Panc1 (cell line): ENCODE measurements around the gene SPANXN2. TPM values are rescaled to one million over a fixed set of nuclear protein-coding genes. Genes with fewer than 3 reads are reported as not detected.

Experiments
- ATAC-seq: fragments of 200-7000 bp; cut with Tn5 transposase; 2 replicates; pipeline ENCODE4 v1.9.1; 2020; ENCODE audit warnings: mild to moderate bottlenecking, moderate library complexity
- BruUV-seq: library from RNA; stranded (reverse); fragments of 400-500 nt; replicated peaks from 2 replicates; lab custom pipeline; 2021; lab: Mats Ljungman, UMichigan
- CTCF ChIA-PET: fragments of 300-600 bp; sonication (Branson Sonifier 250); formaldehyde crosslinking; loops from one replicate; lab custom pipeline; 2022; ENCODE audit warnings: antibody characterized with exemption; lab: Charles Lee
- POLR2A ChIA-PET: fragments of 300-600 bp; sonication (Branson Sonifier 250); formaldehyde crosslinking; loops from one replicate; lab custom pipeline; 2022; ENCODE audit warnings: antibody characterized with exemption; lab: Charles Lee
- DNase-seq: peaks from one replicate; pipeline ENCODE4 v3.0.0-alpha.2; 2010; ENCODE audit warnings: low read depth, low spot score
- H3K27ac ChIP-seq: 2 replicates; pipeline ENCODE4 v1.5.1; 2011; ENCODE audit warnings: mild to moderate bottlenecking, low read length, inconsistent platforms
- H3K27me3 ChIP-seq: fragments of 200-500 bp; sonication (Bioruptor generic); 2 replicates; pipeline ENCODE4 v1.6.0; 2014; ENCODE audit warnings: low read length, inconsistent platforms; ENCODE audit not compliant: control insufficient read depth, insufficient read depth
- H3K36me3 ChIP-seq: fragments of 200-500 bp; sonication (Bioruptor generic); 2 replicates; pipeline ENCODE4 v1.5.1; 2014; ENCODE audit warnings: inconsistent platforms, mild to moderate bottlenecking, low read length, moderate library complexity; ENCODE audit not compliant: control insufficient read depth, insufficient read depth
- H3K4me1 ChIP-seq: 2 replicates; pipeline ENCODE4 v1.5.1; 2011; ENCODE audit warnings: inconsistent platforms, mild to moderate bottlenecking, low read length, moderate library complexity; ENCODE audit not compliant: control insufficient read depth, insufficient read depth
- H3K4me3 ChIP-seq, 2 experiments: 2 replicates each; pipeline ENCODE4 v1.5.1; 2011 to 2012; ENCODE audit warnings: low read depth in 2 of 2, low read length in 2 of 2, mild to moderate bottlenecking in 2 of 2, inconsistent platforms in 1 of 2, moderate library complexity in 1 of 2
- H3K9me3 ChIP-seq: fragments of 200-500 bp; sonication (Bioruptor generic); 2 replicates; pipeline ENCODE4 v1.5.1; 2014; ENCODE audit warnings: low read depth, mild to moderate bottlenecking, inconsistent platforms, low read length, moderate library complexity; ENCODE audit not compliant: control insufficient read depth, insufficient read depth
- POLR2AphosphoS5 ChIP-seq: IDR thresholded peaks from 2 replicates; pipeline ENCODE4 v1.6.1; 2012; ENCODE audit warnings: mild to moderate bottlenecking, low read depth, low read length, moderate library complexity
- SIN3A ChIP-seq: IDR thresholded peaks from 2 replicates; pipeline ENCODE4 v1.6.1; 2012; ENCODE audit warnings: low read depth, mild to moderate bottlenecking, low read length, moderate library complexity, borderline replicate concordance; ENCODE audit not compliant: insufficient read depth
- TCF7L2 ChIP-seq: IDR thresholded peaks from 2 replicates; pipeline ENCODE4 v1.6.1; 2011; ENCODE audit warnings: mild to moderate bottlenecking, low read depth, low read length, inconsistent platforms
- in situ Hi-C: cut with HindIII; loops from 2 replicates; pipeline ENCODE4 v1.10.0; 2016; ENCODE audit warnings: low sequenced_read_pairs, low pct_unique_long_range_greater_than_20kb
- intact Hi-C: fragments of 100-400 bp; cut with micrococcal nuclease; formaldehyde crosslinking; loops from one replicate; pipeline ENCODE4 v1.10.0; 2022; ENCODE audit not compliant: unreplicated experiment
- total RNA-seq: library from RNA; stranded (reverse); gene quantifications from one replicate; pipeline ENCODE4 v1.2.1, GENCODE V29; 2021; ENCODE audit not compliant: unreplicated experiment
- TF ChIP-seq, protein P1 (sequence below): fragments of 450-650 bp; IDR thresholded peaks from 2 replicates; pipeline ENCODE4 v1.5.1; 2017; ENCODE audit warnings: mild to moderate bottlenecking
- TF ChIP-seq, protein P2 (sequence below), 2 experiments: IDR thresholded peaks; 2 replicates each; pipeline ENCODE4 v1.6.1; 2011 to 2012; ENCODE audit warnings: low read depth in 2 of 2, control low read depth in 1 of 2, low read length in 1 of 2, mild to moderate bottlenecking in 1 of 2, moderate library complexity in 1 of 2; ENCODE audit not compliant: insufficient read depth in 1 of 2

Gene SPANXN2
- total RNA-seq, 1 experiment from 2014 or later: not detected

DNA sequence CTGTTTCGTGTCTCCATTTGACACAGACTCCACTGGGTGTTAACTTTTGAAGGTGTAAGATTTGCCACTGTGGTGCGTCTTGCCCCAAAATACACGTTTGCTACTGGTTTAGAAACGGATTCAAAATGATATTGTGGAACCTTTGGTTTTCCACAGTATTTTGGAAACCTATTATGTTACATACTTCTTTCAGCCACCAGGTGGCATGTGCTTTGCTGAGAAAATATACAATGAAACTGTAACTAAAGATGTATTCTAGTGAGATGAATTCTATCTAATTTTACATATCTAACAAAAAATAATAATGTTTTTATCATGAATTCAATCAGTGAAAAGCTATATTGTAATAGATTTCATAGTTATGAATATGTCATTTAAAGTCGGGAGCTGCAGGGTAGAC lies 56.2 kb downstream of the SPANXN2 start:
- TF ChIP-seq, protein P1, sequence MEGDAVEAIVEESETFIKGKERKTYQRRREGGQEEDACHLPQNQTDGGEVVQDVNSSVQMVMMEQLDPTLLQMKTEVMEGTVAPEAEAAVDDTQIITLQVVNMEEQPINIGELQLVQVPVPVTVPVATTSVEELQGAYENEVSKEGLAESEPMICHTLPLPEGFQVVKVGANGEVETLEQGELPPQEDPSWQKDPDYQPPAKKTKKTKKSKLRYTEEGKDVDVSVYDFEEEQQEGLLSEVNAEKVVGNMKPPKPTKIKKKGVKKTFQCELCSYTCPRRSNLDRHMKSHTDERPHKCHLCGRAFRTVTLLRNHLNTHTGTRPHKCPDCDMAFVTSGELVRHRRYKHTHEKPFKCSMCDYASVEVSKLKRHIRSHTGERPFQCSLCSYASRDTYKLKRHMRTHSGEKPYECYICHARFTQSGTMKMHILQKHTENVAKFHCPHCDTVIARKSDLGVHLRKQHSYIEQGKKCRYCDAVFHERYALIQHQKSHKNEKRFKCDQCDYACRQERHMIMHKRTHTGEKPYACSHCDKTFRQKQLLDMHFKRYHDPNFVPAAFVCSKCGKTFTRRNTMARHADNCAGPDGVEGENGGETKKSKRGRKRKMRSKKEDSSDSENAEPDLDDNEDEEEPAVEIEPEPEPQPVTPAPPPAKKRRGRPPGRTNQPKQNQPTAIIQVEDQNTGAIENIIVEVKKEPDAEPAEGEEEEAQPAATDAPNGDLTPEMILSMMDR: peak; percentile 57; the same call in 1 of the 2 replicates
- TF ChIP-seq, protein P2, sequence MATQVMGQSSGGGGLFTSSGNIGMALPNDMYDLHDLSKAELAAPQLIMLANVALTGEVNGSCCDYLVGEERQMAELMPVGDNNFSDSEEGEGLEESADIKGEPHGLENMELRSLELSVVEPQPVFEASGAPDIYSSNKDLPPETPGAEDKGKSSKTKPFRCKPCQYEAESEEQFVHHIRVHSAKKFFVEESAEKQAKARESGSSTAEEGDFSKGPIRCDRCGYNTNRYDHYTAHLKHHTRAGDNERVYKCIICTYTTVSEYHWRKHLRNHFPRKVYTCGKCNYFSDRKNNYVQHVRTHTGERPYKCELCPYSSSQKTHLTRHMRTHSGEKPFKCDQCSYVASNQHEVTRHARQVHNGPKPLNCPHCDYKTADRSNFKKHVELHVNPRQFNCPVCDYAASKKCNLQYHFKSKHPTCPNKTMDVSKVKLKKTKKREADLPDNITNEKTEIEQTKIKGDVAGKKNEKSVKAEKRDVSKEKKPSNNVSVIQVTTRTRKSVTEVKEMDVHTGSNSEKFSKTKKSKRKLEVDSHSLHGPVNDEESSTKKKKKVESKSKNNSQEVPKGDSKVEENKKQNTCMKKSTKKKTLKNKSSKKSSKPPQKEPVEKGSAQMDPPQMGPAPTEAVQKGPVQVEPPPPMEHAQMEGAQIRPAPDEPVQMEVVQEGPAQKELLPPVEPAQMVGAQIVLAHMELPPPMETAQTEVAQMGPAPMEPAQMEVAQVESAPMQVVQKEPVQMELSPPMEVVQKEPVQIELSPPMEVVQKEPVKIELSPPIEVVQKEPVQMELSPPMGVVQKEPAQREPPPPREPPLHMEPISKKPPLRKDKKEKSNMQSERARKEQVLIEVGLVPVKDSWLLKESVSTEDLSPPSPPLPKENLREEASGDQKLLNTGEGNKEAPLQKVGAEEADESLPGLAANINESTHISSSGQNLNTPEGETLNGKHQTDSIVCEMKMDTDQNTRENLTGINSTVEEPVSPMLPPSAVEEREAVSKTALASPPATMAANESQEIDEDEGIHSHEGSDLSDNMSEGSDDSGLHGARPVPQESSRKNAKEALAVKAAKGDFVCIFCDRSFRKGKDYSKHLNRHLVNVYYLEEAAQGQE (IDR thresholded peaks at IDR 0.05; ENCODE audit: insufficient read depth in 1 of 2, low read depth in 2 of 2, low read length in 1 of 2): no peak
- in situ Hi-C loops: no loop called here
- Histone ChIP-seq H3K4me3 (no peak overlapping the region), H3K27ac (no peak overlapping the region), H3K4me1 (no peaks in the 10 kb centered on the region), H3K27me3 (no peaks in the 10 kb centered on the region), H3K36me3 (no peaks in the 10 kb centered on the region), H3K9me3 (no peaks in the 10 kb centered on the region)
- ChIA-PET CTCF (no interaction called here), POLR2A (no interaction called here)
- no TSS peak for BruUV-seq
- no peak for DNase-seq
- intact Hi-C loops: no loop called here
- no peak for ATAC-seq

DNA sequence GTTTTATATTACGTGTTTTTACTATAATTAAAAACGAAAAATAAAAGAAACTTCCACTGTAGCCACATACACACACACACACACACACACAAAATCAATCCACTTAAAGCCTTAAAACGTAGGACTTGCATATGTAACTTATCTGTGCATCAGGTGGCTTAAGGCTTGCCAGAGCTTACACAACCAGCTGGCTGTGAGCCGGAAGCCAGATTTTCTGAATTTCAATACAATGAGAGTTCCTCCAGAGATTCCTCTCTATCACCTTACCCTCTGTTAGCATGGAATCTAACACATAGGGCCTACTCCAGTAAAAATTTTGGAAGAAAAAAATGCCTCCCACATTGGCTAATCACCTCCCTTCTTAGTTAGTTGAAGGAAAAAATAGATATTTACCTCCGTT lies 56.8 kb downstream of the SPANXN2 start:
- Histone ChIP-seq H3K4me1 (no peaks in the 10 kb centered on the region), H3K4me3 (no peak overlapping the region), H3K36me3 (no peaks in the 10 kb centered on the region), H3K27ac (no peak overlapping the region), H3K9me3 (no peaks in the 10 kb centered on the region), H3K27me3 (no peaks in the 10 kb centered on the region)
- ATAC-seq (no peak), DNase-seq (no peak)
- in situ Hi-C loops (no loop called here), intact Hi-C loops (no loop called here)
- no TSS peak for BruUV-seq
- CTCF ChIA-PET: no interaction called here
- POLR2A ChIA-PET: no interaction called here
- TF ChIP-seq SIN3A (no peak), POLR2AphosphoS5 (no peak), TCF7L2 (no peak)
- TF ChIP-seq, protein P1: no peak; the same call in 1 of the 2 replicates
- TF ChIP-seq, protein P2 (IDR thresholded peaks at IDR 0.05; ENCODE audit: insufficient read depth in 1 of 2, low read depth in 2 of 2, low read length in 1 of 2): no peak

Other genes with a start within 250 kb of the SPANXN2 start
- not detected for gene SPANXN3, start 203.3 kb downstream of the SPANXN2 start, total RNA-seq
- not detected for gene SLITRK4, start 84.7 kb downstream of the SPANXN2 start, total RNA-seq
- not detected for gene UBE2NL, start 163.3 kb upstream of the SPANXN2 start, total RNA-seq